ENCODE results near the gene ZNF318.

DNA sequence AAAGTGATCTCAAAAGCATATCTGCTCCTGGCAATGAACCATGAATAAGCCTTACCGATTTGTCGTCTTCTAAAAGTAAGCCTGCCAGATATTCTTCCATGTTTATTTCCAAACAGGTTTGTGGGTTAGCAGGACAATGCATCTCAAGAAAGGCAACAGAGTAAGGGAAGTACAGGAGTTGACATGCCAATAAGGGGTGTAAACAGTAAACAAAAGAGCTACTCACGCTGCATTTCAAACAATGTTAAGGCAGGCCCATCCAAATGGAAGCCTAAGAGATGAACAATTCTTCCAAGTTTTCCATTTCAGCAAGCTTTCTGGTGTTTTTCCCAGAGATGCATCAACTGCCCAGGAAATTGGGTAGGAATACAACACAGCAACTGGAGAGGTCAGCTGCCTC, 33.1 kb downstream of the ZNF318 start:
- TF ChIP-seq GATA3 (IDR thresholded peaks at IDR 0.05; ENCODE audit: low read depth, low read length) (no peak), GATA2 (IDR thresholded peaks at IDR 0.05; ENCODE audit: low read depth, low read length) (no peak)
